COLO829 (cell line): Measurements from ENCODE around the gene KCNQ2.
"Not testable (repeated sequence)": the region's sequence is repeated elsewhere in the genome, so short reads cannot be mapped to it uniquely, and the experiment has no call there.

Experiments used
- DNase-seq: peaks from one replicate; pipeline ENCODE4 v3.0.0; 2012; ENCODE audit warnings: low spot score

The KCNQ2 gene

DNA sequence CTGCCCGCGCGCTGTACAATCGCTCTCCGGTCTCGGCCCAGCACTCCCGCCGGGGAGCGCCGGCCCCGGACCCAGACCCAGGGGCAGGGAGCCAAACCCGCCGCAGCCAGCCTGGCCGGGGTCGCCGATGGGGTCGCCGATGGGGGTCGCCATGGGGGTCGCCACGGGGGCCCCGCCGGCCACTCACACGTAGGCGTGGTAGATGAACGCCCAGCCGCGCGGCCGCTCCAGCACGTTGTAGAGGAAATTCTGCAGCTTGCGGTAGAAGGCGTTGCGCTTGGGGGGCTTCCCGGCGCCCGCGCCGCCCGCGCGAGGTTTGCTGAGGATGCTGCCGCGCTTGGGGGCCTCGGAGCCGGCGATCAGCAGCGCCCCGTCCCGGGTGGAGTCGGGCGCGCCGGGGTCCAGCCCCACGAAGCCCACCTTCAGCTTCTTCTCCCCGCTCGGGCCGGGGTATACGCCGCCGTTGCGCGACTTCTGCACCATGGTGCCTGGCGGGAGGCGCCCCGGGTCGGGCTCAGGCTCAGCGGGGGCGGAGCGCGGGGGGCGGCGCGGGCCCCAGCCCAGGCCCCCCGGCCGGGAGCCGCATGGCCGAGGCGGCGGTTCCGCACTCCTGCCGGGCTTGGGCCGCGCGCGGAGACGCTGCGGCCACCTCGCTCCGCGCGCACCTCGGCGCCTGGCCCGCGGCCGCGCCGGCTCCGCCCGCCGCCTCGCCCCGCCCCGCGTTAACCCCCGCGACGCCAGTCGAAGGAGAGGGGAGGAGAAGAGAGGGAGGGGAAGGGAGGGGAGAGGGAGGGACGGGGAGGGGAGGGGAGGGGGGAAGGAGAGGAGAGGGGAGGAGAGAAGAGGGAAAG, at the start of gene KCNQ2:
KCNQ2 (minus strand) TSS at position 675 of the 851 bp plus-strand sequence; CDS start at position 483, 192 bp downstream.
- no peak for DNase-seq

DNA sequence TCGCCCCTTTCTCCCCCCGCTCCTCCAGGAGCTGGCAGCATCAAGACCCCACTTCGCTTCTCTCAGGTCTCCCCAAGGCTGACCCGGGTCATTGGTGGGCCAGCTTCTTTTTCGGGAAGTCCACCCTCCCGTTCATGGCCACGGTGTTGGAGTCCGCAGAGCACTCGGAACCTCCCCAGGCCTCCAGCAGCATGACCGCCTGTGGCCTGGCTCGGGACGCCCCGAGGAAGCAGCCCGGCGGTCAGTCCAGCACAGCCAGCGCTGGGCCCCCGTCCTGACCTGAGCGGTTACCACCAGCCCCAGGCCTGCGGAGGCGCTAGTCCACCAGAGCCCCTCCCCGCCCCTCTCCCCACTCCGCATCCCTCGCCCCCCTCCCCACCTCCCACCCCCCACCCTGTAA, 49.1 kb upstream of the KCNQ2 start:
- DNase-seq: no peak

DNA sequence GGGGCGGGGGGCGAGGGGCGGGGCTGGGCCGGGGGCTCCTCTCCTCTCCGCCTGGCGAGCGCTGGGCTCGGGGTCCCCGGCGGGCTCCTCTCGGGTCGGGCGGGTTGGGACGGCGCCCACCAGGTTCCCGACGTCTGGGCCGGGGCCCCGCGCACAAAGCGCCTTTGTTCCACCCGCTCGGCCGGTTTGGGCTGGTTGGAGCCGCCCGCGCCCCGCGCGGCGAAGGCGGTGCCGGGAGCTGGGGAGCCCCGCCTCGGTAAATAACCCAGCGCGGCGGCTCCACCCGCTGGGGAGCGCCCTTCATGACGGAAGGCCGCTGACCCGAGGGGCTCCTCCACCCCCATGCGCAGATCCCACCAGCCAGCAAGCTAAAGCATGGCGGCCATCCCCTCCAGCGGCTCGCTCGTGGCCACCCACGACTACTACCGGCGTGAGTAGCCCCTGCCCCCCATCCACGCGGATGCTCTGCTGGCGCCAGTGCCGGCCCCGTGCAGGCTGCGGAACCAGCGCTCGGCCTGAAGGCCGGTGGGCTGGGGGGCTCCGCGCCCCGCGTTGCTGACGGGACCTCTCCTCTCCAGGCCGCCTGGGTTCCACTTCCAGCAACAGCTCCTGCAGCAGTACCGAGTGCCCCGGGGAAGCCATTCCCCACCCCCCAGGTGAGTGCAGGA, 48.6 kb upstream of the KCNQ2 start:
- peak; percentile 95 for DNase-seq

DNA sequence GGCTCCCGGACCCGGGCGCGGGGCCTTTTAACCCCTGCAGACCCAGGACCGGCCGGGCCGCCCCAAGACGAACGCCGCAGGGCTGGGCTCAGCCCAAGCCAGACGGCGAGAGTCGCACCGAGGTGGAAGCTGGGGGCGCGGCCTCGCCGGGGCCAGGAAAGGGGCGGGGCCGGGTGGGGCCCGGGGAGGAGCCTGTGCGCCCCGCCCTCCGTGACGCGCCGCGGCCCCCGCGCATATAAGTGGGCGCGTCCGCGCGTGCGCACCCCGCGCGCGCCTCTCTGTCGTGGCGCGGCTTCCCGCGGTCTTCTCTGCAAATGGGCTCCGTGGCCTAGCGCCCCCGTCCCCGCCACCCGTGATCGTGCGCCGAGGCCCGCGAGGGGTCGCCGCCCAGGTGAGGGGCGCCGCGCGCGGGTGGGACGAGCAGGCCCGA, 48.1 kb upstream of the KCNQ2 start, which contains the start of gene PPDPF:
PPDPF (plus strand) TSS at position 262 of the 430 bp plus-strand sequence. CDS start 544 bp downstream, outside the sequence.
- DNase-seq: peak; percentile 98

DNA sequence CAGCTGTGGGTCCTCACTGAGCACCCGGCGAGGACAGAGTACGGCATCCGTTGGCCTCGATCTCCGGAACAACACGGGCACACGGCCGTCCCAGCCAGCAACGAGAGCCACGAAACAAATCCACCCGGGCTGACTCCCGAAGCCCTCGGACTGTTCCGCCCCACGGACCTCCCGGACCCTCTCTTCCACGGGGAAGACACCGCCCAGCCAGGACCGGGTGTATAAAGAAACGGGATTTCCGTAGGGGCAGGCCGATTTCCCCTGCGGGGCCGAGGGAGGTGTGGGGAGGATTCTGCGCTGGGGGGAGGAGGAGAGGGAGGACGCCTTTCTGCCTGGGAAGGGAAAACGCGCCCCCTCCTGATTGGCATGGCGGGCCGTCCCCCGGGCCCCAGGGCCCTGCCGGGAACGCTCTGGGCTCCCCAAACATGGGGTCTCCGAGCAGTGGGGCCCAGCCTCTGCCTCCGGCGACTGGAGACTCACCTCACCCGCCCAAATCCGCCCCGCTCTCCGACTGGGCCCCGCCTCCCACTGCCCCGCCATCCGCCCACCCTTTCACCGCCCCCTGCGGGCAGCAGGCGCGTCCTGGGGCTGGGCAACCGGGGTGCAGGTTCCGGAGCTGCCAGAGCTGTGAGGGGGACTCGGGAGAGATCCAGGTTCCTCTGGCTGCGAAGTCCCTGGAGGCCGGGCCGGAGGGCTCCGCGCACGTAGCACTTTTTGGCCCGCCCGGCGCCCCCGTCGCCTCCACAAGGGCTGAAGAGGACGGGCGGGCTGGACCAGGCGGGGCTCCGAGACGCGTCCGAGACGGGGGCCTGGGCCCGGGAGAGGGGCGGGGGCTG, 47.4 kb upstream of the KCNQ2 start:
- no peak for DNase-seq

DNA sequence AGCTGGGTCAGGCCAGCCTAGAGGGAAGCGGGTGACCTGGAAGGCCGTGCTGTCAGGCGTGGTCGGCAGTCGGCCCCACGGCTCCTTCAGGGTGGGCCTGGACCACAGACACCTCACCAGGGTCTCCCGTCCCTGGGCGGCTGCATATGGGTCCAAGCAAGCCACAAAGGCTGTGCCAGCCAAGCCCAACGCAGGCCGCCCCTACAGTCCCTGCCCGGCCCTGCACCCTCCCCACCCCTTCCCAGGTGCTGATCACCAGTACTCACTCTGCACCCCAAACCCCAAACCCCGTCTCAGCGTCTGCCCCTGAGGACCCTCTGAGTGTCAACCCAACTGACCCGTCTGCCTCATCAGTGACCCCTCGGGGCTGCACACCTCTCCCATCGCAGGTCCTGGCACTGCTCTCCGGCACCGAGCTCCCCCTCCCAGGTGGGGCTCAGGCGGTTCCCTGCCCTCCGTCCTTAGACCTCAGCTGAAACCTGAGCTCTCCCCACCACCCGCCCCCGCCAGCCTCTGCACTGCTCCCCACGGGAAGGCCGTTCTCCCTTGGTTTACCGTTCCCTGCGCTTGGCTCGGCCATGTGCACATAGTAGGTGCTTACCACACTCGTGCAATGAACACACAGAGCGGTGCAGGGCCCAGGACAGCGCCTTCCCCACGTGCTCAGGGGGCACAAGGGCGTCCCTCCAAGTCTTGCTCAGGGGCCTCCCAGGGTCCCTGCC, 46.7 kb upstream of the KCNQ2 start:
- DNase-seq: no peak

DNA sequence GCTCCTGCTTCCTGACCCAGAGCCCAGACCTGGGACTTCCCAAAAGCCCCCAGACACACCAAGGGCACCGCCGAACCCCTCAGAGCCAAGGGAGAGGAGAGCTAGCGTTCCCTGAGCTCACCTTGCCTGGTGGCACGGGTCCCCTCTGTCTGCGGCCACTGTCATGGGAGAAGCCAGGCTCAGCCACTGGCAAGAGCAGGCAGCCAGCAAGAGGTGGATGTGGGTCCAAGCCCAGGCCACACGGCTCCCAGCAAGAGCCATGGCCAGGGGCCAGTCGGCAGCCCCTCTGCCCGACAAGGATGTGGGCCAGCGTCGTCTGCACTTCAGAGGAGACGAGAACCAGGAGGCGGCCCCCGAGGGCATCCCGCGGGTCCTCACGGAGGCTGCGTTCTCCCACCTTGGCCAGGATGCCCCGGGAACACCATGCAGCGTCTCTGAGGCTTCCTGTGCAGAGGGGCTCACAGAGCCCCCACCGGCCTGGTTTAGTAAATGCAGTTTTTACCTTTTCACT, 46.0 kb upstream of the KCNQ2 start:
- DNase-seq: no peak

DNA sequence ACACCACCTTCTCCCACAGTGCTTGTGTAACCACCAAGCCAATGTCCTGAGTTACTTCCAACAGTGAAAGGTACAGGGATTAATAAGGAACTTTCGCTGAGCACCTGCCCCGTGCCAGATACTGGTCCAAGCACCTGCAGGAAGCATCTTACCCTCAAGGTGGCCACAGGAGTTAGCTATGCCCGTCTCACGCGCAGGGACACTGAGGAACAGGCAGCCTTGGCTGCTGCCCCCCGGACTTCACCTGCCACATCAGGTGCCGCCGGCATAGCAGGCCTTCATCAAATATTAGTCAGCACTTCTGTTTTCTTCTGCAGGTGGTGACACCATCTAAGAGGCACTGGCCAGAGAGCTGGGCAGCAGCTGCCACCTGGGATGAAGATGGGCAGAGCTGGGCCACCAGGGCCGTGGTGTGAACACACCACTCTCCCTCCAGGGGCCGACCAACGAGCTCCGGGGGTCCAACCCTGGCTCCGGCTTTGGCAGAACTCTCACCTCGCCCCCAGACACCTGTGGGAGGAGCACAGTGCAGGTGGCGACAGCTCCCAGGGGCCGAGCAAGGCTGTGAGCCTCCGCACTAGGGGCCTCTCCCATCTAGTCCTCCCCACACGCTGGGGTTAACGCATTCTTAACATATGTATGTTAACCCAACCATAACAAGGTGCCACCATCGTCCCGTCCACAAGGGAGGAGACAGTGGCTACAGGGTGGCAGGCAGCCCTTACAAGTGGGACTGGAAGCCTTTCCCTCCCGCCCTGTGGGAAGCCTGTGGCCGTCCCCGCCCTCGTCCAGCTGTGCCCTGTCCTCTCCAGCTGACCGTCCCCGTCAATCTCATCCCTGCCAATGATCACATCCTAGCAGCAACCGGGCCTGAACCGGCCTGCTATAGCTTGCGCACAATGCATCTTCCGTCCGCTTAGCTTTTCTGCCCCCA, 45.2 kb upstream of the KCNQ2 start:
- no peak for DNase-seq

DNA sequence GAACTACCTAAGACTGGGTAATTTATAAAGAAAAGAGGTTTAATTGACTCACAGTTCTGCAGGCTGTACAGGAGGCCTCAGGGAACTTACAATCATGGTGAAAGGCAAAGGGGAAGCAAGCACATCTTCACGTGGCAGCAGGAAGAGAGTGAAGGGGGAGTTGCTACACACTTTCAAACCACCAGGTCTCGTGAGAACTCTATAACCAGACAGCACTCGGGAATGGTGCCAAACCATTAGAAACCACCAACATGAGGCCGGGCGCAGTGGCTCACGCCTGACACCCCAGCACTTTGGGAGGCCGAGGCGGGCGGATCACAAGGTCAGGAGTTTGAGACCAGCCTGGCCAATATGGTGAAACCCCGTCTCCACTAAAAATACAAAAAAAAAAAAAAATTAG, 42.1 kb upstream of the KCNQ2 start:
- not testable (repeated sequence) for DNase-seq

DNA sequence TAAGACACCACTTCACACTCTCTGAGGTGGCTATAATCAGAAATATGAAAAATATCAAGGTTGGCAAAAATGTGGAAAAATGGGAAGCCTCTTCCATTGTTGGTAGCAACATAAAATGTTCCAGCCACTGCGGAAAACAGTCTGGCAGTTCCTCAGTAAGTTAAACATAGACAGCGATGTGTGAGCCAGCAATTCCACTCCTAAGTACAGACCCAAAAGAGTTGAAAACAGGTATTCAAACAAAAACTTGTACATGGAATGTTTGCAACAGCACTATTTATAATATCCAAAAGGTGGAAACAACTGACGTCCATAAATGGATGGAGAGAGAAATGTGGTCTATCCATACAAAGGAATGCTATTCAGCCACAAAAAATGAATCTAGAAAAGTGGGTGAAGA, 40.8 kb upstream of the KCNQ2 start:
- DNase-seq: no peak

DNA sequence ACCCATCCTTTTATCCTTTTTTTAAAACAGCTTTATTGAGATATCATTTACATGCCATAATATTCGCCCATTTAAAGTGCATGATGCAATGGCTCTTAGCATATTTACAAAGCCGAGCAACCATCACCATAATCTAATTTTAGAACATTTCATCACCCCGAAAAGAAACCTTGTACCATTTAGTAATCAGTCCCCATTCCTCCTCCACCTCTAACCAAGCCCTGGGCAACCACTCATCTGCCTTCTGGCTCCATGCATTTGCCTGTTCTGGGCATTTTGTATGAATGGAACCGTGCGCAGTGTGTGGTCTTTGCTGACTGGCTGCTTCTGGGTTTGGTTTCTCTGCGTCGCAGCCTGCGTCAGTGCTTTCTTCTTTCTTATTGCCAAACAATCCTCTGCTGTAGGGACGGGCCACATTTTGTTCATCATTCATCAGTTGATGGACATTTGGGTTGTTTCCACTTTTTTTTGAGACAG, 36.7 kb upstream of the KCNQ2 start:
- DNase-seq: no peak

DNA sequence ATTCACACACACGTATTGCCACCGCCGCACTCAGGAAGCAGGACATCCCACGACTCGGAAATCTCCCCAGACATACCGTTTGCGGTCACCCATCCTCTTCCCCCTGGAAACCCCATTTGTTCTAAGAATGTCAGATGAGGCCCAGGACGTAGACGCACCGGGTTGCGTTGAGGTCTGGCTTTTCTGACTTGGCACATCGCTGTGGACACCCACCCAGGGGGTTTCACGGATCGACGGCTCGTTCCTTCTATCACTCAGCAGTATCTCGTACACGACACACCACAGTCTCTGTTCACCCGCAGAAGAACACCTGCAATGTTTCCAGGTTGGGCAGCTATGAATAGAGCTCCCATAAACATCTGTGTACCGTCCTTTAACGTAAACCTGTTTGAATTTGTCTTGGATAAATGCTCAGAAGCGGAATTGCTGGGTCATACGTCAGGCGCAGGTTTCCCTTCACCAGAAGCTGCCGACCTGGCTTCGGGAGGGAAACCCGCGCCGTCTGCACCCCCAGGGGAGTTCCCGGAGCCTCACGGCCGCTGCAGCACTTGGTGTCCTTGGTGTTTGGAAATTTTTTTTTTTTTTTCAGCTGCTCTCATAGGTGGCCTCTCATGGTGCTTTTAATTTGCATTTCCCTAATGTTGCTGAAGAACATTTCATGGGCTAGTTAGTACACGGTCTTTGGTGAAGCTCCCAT, 35.8 kb upstream of the KCNQ2 start:
- no peak for DNase-seq

DNA sequence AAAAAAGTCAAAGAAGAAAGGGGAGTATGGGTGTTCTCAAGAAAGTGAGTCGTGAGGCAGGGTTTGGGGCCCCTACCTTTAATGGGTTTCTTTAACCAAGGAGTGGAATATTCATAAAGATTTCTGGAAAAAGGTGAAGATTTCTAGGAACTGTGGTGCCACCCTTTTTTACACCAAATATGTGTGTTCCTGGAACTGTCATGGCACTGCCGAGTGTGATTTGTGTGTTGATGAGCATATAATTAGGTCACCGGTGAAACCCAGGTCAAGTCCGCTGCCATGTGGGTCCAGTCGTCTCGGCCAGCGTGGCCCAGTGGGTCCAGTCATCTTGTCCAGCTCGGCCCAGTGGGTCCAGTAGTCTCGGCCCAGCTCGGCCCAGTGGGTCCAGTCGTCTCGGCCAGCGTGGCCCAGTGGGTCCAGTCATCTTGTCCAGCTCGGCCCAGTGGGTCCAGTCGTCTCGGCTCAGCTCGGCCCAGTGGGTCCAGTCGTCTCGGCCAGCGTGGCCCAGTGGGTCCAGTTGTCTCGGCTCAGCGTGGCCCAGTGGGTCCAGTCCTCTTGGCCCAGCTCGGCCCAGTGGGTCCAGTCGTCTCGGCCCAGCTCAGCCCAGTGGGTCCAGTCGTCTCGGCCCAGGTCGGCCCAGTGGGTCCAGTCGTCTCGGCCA, 34.8 kb upstream of the KCNQ2 start:
- no peak for DNase-seq

DNA sequence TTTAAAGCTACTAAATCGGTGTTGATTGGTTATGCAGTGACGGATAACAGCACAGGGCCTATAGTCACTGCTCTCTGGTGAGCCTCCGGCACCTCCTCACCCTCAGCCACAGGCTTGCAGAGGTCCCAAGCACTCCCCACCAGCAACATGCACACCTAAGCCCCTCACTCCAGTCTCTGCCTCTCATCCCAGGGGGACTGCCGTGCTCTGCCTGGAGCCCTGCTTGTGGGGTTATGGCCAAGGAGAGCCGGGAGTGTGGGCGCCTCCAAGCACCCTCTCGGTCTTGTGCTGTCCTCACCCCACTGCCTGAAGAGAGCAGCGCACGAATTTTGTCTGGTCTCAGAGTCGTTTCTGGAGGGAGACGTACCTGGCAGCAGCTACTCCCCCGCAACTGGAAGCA, 33.3 kb upstream of the KCNQ2 start:
- DNase-seq: no peak

DNA sequence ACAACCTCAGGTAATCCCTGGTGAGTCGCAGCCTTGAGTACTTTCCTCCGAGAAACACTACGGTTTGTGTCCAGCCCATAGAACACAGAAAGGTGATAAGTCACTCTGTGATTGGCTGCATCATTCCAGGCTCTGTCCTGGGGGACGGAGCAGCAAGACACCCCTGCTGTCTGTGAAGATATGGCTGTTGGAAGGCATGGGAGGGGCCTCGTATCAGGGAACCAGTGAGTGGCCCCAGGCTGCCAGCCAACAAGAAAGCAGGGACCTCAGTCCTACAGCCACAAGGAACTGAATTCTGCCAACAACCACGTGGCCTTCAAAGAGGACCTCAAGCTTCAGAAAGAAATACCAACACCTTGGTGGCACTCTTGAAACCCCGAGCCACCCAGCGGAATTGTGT, 32.8 kb upstream of the KCNQ2 start:
- DNase-seq: no peak

DNA sequence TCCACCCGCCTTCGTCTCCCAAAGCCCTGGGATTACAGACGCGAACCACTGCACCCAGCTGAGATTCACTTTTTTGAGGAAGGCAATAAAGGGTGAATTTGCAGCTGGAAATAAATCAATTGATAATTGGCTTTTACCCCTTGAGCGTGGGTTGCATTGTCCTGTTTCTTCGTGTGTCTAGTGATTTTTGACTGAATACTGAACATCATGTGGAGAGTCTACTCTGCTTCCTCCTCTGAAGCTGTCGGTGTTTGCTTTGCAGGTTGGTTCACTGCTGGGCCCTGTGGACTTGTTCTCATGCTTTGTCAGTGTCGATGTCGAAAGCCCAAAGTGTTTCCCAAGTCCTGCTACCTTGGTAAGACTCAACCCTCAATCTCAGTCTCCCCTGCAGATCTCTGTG, 32.2 kb upstream of the KCNQ2 start:
- no peak for DNase-seq

DNA sequence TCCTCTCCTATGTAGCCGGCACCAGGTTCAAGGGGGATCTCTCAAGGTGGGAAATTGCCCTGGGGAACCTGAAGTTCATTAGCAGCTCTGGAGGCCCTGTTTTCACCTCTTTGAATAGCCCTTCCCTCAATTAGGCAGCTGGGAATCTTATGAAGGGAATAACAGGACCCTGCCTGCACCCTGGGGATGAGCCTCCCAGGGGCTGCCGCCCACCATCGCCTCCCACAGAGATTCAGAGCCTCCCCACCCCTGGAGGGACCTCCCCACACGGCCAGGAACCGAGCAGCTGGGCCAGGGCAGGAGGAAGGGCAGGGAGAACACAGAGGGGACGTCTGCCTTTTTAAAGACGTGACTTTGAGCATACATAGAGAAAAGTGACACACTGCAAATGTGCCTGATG, 31.1 kb upstream of the KCNQ2 start:
- no peak for DNase-seq

DNA sequence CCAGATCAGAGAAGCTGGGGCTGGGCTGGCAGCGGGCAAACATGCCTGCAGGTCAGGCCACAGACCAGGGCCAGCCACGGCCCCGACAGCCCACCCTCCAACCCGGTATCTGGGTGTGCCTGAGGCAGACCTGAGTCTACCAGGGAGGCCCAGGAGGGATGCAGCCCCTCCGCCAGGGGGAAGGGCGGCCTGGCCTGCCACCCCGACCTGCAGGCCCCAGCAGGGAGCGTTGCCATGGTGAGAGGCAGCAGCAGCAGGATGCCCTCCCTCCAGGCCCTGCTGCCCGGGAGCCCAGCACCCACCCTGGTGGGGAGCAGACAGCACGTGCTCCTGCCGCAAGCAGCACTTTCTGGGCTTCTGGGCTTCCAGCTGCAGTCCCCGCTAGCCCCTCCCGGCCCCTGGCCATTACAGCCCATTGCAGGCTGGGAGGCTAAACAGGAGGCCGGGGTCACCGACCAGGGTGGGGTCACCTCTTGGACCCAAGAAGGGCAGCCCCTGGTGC, 30.3 kb upstream of the KCNQ2 start:
- no peak for DNase-seq
